CD4-positive, alpha-beta T cell treated with Interleukin-4 for 1 hour (primary cell): ENCODE data around the gene DHX15.

Source experiments
- DNase-seq, 2 donors: peaks; one replicate each; pipeline ENCODE4 v3.0.0-alpha.2; 2020 to 2022

Gene DHX15

DNA sequence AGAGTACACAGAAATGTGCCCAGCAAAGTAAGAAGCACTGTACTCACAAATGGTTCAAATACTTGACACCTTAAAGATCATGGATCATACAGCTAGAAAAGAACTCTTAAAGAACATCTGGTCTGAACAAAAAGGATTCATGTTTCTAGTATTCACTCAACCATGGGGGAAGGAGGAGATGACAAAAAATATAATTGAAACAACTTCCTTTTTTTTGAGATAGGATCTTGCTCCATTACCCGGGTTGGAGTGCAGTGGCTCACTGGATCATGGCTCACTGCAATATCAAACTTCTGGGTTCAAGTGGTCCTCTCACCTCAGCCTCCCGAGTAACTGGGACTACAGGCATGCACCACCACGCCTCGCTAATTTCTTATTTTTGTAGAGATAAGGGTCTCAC is 6.0 kb downstream of the DHX15 start:
- DNase-seq = no peak

GRCh38 chr4:24576276-24576675 is 8.1 kb downstream of the DHX15 start:
- no peak for DNase-seq

- no peak for DNase-seq
Measured at GRCh38 chr4:24574236-24574635, 10.1 kb downstream of the DHX15 start.

GRCh38 chr4:24573582-24573981 is 10.8 kb downstream of the DHX15 start:
- DNase-seq = no peak

- DNase-seq = no peak
Measured at GRCh38 chr4:24570574-24571236, 13.6 kb downstream of the DHX15 start.

DNA sequence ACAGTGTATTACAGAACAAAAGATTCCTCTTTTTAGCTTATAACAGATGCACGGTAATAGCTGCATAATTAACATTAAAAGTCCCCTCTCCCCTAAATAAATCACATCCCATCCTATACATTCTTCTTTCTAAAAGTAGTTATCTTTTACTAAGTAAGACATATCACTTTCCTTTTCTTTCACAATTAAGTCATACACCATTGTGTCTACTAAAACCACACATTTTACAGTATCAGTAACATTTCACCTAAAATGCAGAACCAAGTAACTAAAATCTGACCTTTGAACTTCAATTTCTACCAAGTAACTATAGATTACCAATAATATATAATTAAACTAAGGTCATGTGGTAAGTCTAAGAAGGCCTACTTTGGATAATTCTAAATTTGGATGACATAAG is 14.2 kb downstream of the DHX15 start:
- DNase-seq = no peak

DNA sequence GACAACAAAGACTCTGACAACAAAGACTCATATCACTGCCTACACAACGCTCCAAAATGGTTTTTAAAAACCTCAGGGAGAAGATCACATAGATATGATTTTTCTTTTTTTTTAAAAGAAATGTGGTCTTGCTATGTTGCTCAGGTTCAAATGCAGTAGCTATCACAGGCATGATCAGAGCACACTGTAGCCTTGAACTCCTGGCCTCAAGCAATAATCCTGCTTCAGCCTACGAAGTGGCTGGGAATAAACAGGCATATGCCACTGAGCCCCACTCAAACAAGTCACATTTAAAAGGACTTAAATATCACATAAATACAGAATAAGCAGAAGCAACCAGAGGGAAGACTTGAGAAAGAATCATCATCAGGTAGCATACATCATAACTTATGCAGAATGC is 14.7 kb downstream of the DHX15 start:
- DNase-seq = no peak

- DNase-seq = no peak
Measured at GRCh38 chr4:24568425-24568824, 15.9 kb downstream of the DHX15 start.

DNA sequence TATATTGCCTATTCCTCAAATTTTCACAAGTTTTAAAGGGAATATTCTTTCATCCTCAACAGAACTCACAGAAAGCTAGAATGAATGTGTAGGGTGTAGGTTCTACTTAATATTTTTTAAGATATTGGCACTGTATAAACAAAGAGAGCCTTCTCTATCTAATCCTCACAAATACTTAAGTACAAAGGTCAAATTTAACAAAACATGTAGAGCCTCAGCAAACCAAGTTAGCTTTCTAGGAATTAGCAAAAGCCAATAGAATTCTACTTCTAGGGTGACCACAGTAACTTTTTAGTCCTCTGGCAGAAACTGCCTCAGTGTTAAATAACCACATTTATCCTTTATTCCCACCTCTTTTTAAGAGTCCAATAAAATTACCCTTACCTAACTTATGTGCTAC is 19.3 kb downstream of the DHX15 start:
- no peak for DNase-seq

- no peak for DNase-seq
Measured at GRCh38 chr4:24564488-24564887, 19.9 kb downstream of the DHX15 start.

GRCh38 chr4:24561438-24562139 is 22.8 kb downstream of the DHX15 start:
- DNase-seq = no peak

- no peak for DNase-seq
Measured at GRCh38 chr4:24560868-24561368, 23.4 kb downstream of the DHX15 start.

DNA sequence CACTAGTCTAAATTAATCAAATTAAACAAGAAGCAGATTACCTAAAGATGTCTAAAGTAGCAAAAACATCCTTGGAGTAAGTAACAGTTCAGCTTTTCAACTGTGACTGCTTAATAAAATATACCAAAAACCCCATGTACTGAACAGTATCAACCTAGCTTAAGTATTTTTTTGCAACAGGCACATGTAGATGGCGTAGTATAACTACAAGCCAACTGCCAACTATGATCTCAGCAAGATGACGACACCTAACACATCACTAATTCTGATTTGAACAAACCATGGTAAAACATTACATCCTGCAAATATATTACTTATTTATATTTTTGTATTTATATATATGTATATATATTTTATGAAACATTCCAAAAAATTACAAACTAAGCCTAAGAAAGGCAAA is 24.5 kb downstream of the DHX15 start:
- no peak for DNase-seq

GRCh38 chr4:24559032-24559821 is 25.1 kb downstream of the DHX15 start:
- DNase-seq = no peak

DNA sequence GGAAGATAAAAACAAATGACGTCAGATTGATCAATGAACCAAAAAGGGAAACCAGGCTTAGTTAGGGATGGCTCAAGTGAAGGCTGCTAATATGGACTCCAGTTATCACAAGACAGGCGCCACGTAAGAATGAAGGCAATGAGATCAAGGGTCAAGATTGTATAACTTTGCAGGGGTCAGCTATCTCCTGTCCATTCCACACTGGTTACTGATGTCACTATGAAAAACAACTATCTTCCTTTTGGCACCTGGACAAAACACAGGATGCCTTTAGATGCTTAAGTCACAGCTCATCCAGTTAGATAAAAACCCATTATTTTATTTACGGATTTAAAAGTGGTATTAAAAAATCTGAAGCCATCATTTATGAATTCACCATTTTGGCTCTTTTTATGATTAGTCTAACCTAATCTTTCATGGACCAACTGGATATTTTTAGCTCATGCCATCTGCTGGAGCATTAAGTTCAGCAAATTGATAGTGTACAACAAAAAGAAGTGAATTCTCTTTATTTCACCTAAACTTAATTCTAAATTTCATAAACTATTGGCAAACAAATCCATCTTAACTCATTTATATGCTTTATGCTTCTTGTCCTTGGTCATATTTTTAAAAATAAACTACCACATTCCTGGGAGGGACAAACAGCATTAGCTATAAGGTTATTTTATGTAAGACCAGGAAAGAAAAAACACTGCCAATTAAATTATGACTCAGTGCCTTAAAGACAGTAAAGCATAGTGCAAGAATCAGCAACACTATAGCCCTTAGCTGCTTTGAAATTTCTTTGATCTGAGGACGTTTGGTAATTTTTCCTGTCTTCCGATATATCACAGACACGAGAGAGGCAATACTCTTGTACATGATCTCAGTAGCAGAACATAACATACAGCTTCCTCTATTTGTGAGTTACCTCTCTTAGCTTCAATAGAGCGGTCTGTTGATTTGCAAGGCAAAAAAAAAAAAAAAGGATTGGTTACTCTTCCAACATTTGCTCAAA is 27.0 kb downstream of the DHX15 start:
- DNase-seq = no peak

- no peak for DNase-seq
Measured at GRCh38 chr4:24551492-24552289, 32.7 kb downstream of the DHX15 start.

GRCh38 chr4:24550441-24551175 is 33.7 kb downstream of the DHX15 start:
- DNase-seq = no peak

- DNase-seq = no peak
Measured at GRCh38 chr4:24547979-24548378, 36.4 kb downstream of the DHX15 start.

DNA sequence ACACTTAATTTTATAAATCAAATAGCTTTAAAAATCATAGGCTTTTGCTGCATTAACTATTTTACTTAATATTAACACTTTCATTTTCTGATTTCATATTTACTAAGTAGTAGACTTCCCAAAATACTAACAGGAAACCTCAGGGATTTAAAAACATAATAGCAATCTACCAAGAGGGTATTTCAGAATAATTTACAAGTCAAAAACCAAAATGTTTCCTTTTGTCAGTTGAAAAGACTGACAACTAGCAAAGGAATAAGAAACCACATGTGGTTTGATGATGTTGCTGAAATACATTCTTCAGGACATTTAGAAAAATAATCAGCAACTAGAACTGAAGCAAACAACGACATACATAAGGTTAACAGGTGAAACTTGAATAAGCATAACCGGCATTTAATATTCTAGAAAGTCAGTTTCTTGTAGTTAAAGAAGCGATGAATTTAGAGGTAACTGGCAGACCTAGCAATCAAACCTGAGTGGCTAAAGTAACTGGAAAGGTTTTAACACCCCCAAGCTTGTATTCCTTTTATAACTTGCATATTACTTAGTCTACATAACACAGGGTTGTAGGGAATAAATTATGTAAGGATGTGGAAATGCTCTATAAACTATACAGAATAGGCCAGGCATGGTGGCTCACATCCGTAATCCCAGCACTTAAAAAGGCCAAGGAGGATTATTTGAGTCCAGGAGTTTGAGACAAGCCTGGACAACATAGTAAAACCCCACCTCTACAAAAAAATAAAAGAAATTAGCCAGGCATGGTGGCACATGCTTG is 40.0 kb downstream of the DHX15 start:
- DNase-seq = no peak

- no peak for DNase-seq
Measured at GRCh38 chr4:24537025-24537424, 47.3 kb downstream of the DHX15 start.
